Gastrocnemius medialis (tissue), 4 donors: ENCODE measurements around the gene PAPLN. TPM values are rescaled to one million over a fixed set of nuclear protein-coding genes. Genes with fewer than 3 reads are reported as not detected.

Source experiments
- ATAC-seq, 2 donors: fragments of 150-250 bp; one replicate each; pipeline ENCODE4 v1.9.1; 2016
- DNase-seq, 2 donors: peaks; one replicate each; pipeline ENCODE4 v3.0.0-alpha.2; 2019
- H3K27ac ChIP-seq, 4 donors: fragments of 200-600 bp; sonication (generic); 1 replicate in 1 of 4; 2 replicates in 3 of 4; pipeline ENCODE4 v1.5.1; 2016 to 2018; ENCODE audit warnings: mild to moderate bottlenecking in 2 of 4, moderate library complexity in 1 of 4
- H3K27me3 ChIP-seq, 3 donors: fragments of 200-600 bp; sonication (generic) in 2 of 3; 1 replicate in 1 of 3; 2 replicates in 2 of 3; pipeline versions ENCODE4 v1.5.1 to v1.6.0; 2016 to 2019; ENCODE audit warnings: mild to moderate bottlenecking in 1 of 3, moderate library complexity in 1 of 3
- H3K36me3 ChIP-seq, 2 donors: fragments of 200-600 bp; sonication (generic) in 1 of 2; one replicate each; pipeline ENCODE4 v1.5.1; 2017 to 2018
- H3K4me1 ChIP-seq, 2 donors: fragments of 200-600 bp; sonication (generic) in 1 of 2; one replicate each; pipeline ENCODE4 v1.5.1; 2016 to 2017; ENCODE audit warnings: mild to moderate bottlenecking in 2 of 2
- H3K4me3 ChIP-seq, 4 donors: fragments of 200-600 bp; sonication (generic) in 3 of 4; 1 replicate in 1 of 4; 2 replicates in 3 of 4; pipeline ENCODE4 v1.5.1; 2016 to 2019; ENCODE audit warnings: mild to moderate bottlenecking in 2 of 4
- H3K9me3 ChIP-seq, 3 donors: fragments of 200-600 bp; sonication (generic) in 2 of 3; 1 replicate in 1 of 3; 2 replicates in 2 of 3; pipeline ENCODE4 v1.5.1; 2016 to 2019
- POLR2A ChIP-seq, 2 donors: fragments of 450-650 bp; IDR thresholded peaks; one replicate each; pipeline ENCODE4 v1.6.1; 2017; ENCODE audit warnings: antibody characterized with exemption in 2 of 2, mild to moderate bottlenecking in 2 of 2, moderate library complexity in 2 of 2
- in situ Hi-C, 4 donors: fragments of 200-750 bp; cut with MboI; loops; one replicate each; pipeline versions ENCODE4 v1.15.0 to v1.8.0; 2017; ENCODE audit warnings: low sequenced_read_pairs in 4 of 4
- intact Hi-C: fragments of 100-400 bp; cut with DNase I; formaldehyde crosslinking; loops from one replicate; pipeline ENCODE4 v1.15.1; 2023; ENCODE audit warnings: low total_unique reads
- total RNA-seq, 4 donors: library from RNA; depleted of rRNA; stranded (reverse); fragments of >200 nt; gene quantifications; one replicate each; pipeline versions ENCODE4 v1.1.0 to v1.2.3, GENCODE V29; 2016
- TF ChIP-seq, protein P1 (sequence below), 5 experiments: fragments of 450-650 bp in 3 of 5; fragments of 200-600 bp in 2 of 5; sonication (generic) in 2 of 5; IDR thresholded peaks in 4 of 5; conservative IDR thresholded peaks in 1 of 5; 1 replicate in 4 of 5; 2 replicates in 1 of 5; pipeline ENCODE4 v1.5.1; 2016 to 2019; ENCODE audit warnings: antibody characterized with exemption in 5 of 5, mild to moderate bottlenecking in 3 of 5, moderate library complexity in 3 of 5

Gene PAPLN
- total RNA-seq, 4 donors from 2014 or later = 1.9 to 5.0 (median 2.5) TPM

DNA sequence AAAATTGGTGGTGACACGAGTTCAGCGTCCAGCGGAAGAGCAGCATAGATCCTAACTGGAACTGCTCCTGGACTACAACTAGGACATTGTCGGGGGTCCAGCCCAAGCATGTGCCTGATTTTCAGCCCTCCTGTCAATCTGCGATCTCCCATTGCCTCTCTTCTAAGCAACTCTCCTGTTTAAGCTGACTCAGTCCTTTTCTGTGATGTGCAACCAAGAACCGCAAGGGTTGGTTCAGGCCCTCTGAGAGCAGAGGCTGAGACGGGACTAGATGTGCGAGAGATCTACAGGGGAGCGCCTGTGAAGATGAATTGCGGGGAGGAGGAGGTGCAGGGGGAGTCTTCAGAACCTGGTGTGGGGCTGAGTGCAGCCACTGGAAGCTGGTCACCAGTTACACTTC lies 3.7 kb upstream of the PAPLN start:
- no peaks in the 10 kb centered on the region for H3K9me3 ChIP-seq
- H3K27ac ChIP-seq = no peak overlapping the region
- in situ Hi-C loops = no loop called here
- no peak overlapping the region for H3K4me3 ChIP-seq
- TF ChIP-seq, protein P1, sequence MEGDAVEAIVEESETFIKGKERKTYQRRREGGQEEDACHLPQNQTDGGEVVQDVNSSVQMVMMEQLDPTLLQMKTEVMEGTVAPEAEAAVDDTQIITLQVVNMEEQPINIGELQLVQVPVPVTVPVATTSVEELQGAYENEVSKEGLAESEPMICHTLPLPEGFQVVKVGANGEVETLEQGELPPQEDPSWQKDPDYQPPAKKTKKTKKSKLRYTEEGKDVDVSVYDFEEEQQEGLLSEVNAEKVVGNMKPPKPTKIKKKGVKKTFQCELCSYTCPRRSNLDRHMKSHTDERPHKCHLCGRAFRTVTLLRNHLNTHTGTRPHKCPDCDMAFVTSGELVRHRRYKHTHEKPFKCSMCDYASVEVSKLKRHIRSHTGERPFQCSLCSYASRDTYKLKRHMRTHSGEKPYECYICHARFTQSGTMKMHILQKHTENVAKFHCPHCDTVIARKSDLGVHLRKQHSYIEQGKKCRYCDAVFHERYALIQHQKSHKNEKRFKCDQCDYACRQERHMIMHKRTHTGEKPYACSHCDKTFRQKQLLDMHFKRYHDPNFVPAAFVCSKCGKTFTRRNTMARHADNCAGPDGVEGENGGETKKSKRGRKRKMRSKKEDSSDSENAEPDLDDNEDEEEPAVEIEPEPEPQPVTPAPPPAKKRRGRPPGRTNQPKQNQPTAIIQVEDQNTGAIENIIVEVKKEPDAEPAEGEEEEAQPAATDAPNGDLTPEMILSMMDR (IDR thresholded peaks at IDR 0.05 in 4 of 5, conservative IDR thresholded peaks at IDR 0.05 in 1 of 5) = no peak
- TF ChIP-seq POLR2A (IDR thresholded peaks at IDR 0.05) = no peak
- intact Hi-C loops = no loop called here
- no peak for ATAC-seq
- H3K27me3 ChIP-seq = peaks cover 19 to 28% (median 25%) of the 10 kb centered on the region in 3 donors
- peaks cover 0 to 12% of the 10 kb centered on the region in 2 donors for H3K4me1 ChIP-seq
- H3K36me3 ChIP-seq = no peaks in the 10 kb centered on the region
- DNase-seq = no peak

DNA sequence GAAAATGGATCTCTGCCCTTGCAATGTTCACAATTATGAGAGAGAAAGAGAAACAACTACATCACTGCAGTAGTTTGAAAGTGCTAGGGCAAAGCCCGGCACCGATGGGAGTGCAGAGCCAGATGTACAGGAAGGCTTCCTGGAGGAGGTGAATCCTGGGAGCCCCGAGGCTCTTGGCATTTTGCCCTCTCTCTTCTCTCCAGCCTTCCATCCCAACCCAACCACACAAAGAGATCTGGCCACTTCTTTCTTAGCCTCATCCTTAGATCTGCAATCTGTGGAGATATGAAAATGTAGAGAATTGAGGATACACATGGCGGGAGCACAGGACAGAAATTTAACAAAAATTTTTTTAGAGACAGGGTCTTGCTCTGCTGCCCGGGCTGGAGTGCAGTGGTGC lies 3.3 kb upstream of the PAPLN start:
- H3K4me1 ChIP-seq = peaks cover 1 to 11% of the 10 kb centered on the region in 2 donors
- H3K36me3 ChIP-seq = no peaks in the 10 kb centered on the region
- H3K9me3 ChIP-seq = no peaks in the 10 kb centered on the region
- peaks cover 24 to 33% (median 29%) of the 10 kb centered on the region in 3 donors for H3K27me3 ChIP-seq
- H3K27ac ChIP-seq = no peak overlapping the region
- H3K4me3 ChIP-seq = no peak overlapping the region
- no peak for TF ChIP-seq POLR2A (IDR thresholded peaks at IDR 0.05)
- TF ChIP-seq, protein P1 (IDR thresholded peaks at IDR 0.05 in 4 of 5, conservative IDR thresholded peaks at IDR 0.05 in 1 of 5) = no peak
- in situ Hi-C loops (no loop called here), intact Hi-C loops (no loop called here)
- no peak for DNase-seq
- no peak for ATAC-seq

GRCh38 chr14:73234586-73235394 lies 2.5 kb upstream of the PAPLN start:
- TF ChIP-seq, protein P1 (IDR thresholded peaks at IDR 0.05 in 4 of 5, conservative IDR thresholded peaks at IDR 0.05 in 1 of 5) = no peak
- no peak for TF ChIP-seq POLR2A (IDR thresholded peaks at IDR 0.05)
- peaks cover 30 to 40% (median 34%) of the 10 kb centered on the region in 3 donors for H3K27me3 ChIP-seq
- peaks cover 7 to 18% of the 10 kb centered on the region in 2 donors for H3K4me1 ChIP-seq
- no peak overlapping the region for H3K27ac ChIP-seq
- no peak for DNase-seq
- in situ Hi-C loops (no loop called here), intact Hi-C loops (no loop called here)
- H3K36me3 ChIP-seq = no peaks in the 10 kb centered on the region
- H3K9me3 ChIP-seq = no peaks in the 10 kb centered on the region
- no peak for ATAC-seq
- H3K4me3 ChIP-seq = no peak overlapping the region

GRCh38 chr14:73235531-73236155 lies 1.7 kb upstream of the PAPLN start:
- DNase-seq (no peak), ATAC-seq (no peak)
- in situ Hi-C loops = no loop called here
- peaks cover 38 to 47% (median 39%) of the 10 kb centered on the region in 3 donors for H3K27me3 ChIP-seq
- TF ChIP-seq, protein P1 (IDR thresholded peaks at IDR 0.05 in 4 of 5, conservative IDR thresholded peaks at IDR 0.05 in 1 of 5) = no peak
- no peak for TF ChIP-seq POLR2A (IDR thresholded peaks at IDR 0.05)
- no peaks in the 10 kb centered on the region for H3K9me3 ChIP-seq
- H3K27ac ChIP-seq = no peak overlapping the region
- H3K4me3 ChIP-seq = no peak overlapping the region
- intact Hi-C loops = no loop called here
- peaks cover 8 to 19% of the 10 kb centered on the region in 2 donors for H3K4me1 ChIP-seq
- no peaks in the 10 kb centered on the region for H3K36me3 ChIP-seq
